Psoas muscle (tissue), 8 donors: ENCODE data around the gene MAML3. TPM values are rescaled to one million over a fixed set of nuclear protein-coding genes. Genes with fewer than 3 reads are reported as not detected.

Source experiments
- ATAC-seq, 4 donors: fragments of 200-7000 bp; cut with Tn5 transposase; one replicate each; pipeline ENCODE4 v1.9.1; 2020; ENCODE audit warnings: moderate library complexity in 3 of 4, mild to moderate bottlenecking in 2 of 4
- DNase-seq, 2 donors: peaks; one replicate each; pipeline ENCODE4 v3.0.0-alpha.2; 2020
- H3K27ac ChIP-seq: fragments of 200-600 bp; one replicate; pipeline ENCODE4 v1.8.0; 2022
- H3K27me3 ChIP-seq, 3 donors: fragments of 200-600 bp in 1 of 3; one replicate each; pipeline versions ENCODE4 v1.6.1 to v1.8.0; 2013 to 2022; ENCODE audit warnings: low read length in 2 of 3, mild to moderate bottlenecking in 2 of 3, moderate library complexity in 1 of 3; ENCODE audit not compliant: insufficient read depth in 3 of 3
- H3K36me3 ChIP-seq, 2 donors: fragments of 200-600 bp in 1 of 2; one replicate each; pipeline versions ENCODE4 v1.6.1 to v1.8.0; 2013 to 2022; ENCODE audit warnings: low read depth in 1 of 2, mild to moderate bottlenecking in 1 of 2, moderate library complexity in 1 of 2; ENCODE audit not compliant: insufficient read depth in 1 of 2
- H3K4me1 ChIP-seq: fragments of 200-600 bp; one replicate; pipeline ENCODE4 v1.8.0; 2022
- H3K4me3 ChIP-seq: fragments of 200-600 bp; one replicate; pipeline ENCODE4 v1.8.0; 2022; ENCODE audit warnings: mild to moderate bottlenecking
- H3K9me3 ChIP-seq: fragments of 200-600 bp; one replicate; pipeline ENCODE4 v1.8.0; 2022
- CTCF ChIP-seq: fragments of 200-600 bp; IDR thresholded peaks from one replicate; pipeline ENCODE4 v1.8.0; 2022; ENCODE audit warnings: antibody characterized with exemption
- WGBS, 3 donors: extraction: QIAGEN DNeasy Blood & Tissue Kit; methylation state at CpG; one replicate each; pipeline versions ENCODE4 v1.1.6 to v1.1.7; 2013; 5-methylcytosine and 5-hydroxymethylcytosine counted together
- intact Hi-C, 2 donors: fragments of 100-400 bp; cut with DNase I; formaldehyde crosslinking; loops; one replicate each; pipeline versions ENCODE4 v1.11.0 to v1.14.2; 2022
- polyA plus RNA-seq, 3 donors: library from polyadenylated mRNA; stranded (reverse); fragments of 200-250 nt; gene quantifications; one replicate each; pipeline ENCODE4 v1.2.3, GENCODE V29; 2013
- total RNA-seq, 4 donors: library from RNA; stranded (reverse); fragmentation: NEBNext Ultra II Directional in 2 of 4; extraction: Animal tissue kit (Norgen Biotek cat#: 25700) in 2 of 4; gene quantifications; one replicate each; pipeline versions ENCODE4 v1.2.1 to v1.2.4, GENCODE V29; 2021 to 2023
- donor health status: healthy with polysubstance abuse.
- donor health status: DM: no; HTN: no; CAD: no; lungs with moderate emphysema.
- donor health status: Bipolar disorder and iron deficiency.
- donor health status: healthy.
- donor health status: DM: yes; HTN: yes; CAD: no.
- donor health status: DM: no; HTN: no; CAD: no.
- donor health status: DM: no; HTN: no; CAD: no.
- donor health status: DM: yes; HTN: yes; CAD: no.

Gene MAML3
- total and polyA plus RNA-seq, 7 donors: 0.43 to 2.7 (median 0.74) TPM

- ATAC-seq: no peak
- no peak for TF ChIP-seq CTCF
- Histone ChIP-seq H3K4me1 (peaks cover 4% of the 10 kb centered on the region), H3K27ac (no peak overlapping the region), H3K4me3 (no peak overlapping the region), H3K9me3 (no peaks in the 10 kb centered on the region), H3K36me3 (no peaks in the 10 kb centered on the region), H3K27me3 (no peaks in the 10 kb centered on the region)
- 69 to 80% (median 76%) methylated on average over 2 of the region's 2 CpGs for WGBS, 3 donors
- intact Hi-C loops: no loop called here
- no peak for DNase-seq
These were observed 175.3 kb downstream of the MAML3 start for GRCh38 chr4:139978692-139979091.

- no peak for TF ChIP-seq CTCF
- Histone ChIP-seq H3K36me3 (no peaks in the 10 kb centered on the region), H3K4me1 (peaks cover 4% of the 10 kb centered on the region), H3K4me3 (no peak overlapping the region), H3K27ac (no peak overlapping the region), H3K9me3 (no peaks in the 10 kb centered on the region), H3K27me3 (no peaks in the 10 kb centered on the region)
- DNase-seq (no peak), ATAC-seq (no peak)
- intact Hi-C loops: no loop called here
- WGBS, 3 donors: 85 to 92% (median 88%) methylated on average over 3 of the region's 3 CpGs
These were observed 176.0 kb downstream of the MAML3 start for GRCh38 chr4:139977838-139978609.

- 34 to 43% (median 38%) methylated on average over 1 of the region's 1 CpG for whole genome bisulfite sequencing, 3 donors
- intact Hi-C loops: no loop called here
- no peak overlapping the region for H3K4me3 ChIP-seq
- H3K4me1 ChIP-seq: peaks cover 4% of the 10 kb centered on the region
- H3K27me3 ChIP-seq: no peaks in the 10 kb centered on the region
- DNase-seq (no peak), ATAC-seq (peak in 1 of 4 donors; percentile 55)
- no peaks in the 10 kb centered on the region for H3K9me3 ChIP-seq
- TF ChIP-seq CTCF: no peak
- no peaks in the 10 kb centered on the region for H3K36me3 ChIP-seq
- peak overlapping the region; percentile 31 for H3K27ac ChIP-seq
These were observed 178.1 kb downstream of the MAML3 start for GRCh38 chr4:139975830-139976272.

GRCh38 chr4:139973616-139974015 lies 180.4 kb downstream of the MAML3 start:
- intact Hi-C loops: no loop called here
- H3K36me3 ChIP-seq: no peaks in the 10 kb centered on the region
- H3K9me3 ChIP-seq: no peaks in the 10 kb centered on the region
- peaks cover 4% of the 10 kb centered on the region for H3K4me1 ChIP-seq
- H3K4me3 ChIP-seq: no peak overlapping the region
- ATAC-seq (no peak), DNase-seq (no peak)
- H3K27me3 ChIP-seq: no peaks in the 10 kb centered on the region
- TF ChIP-seq CTCF: no peak
- no peak overlapping the region for H3K27ac ChIP-seq

- Histone ChIP-seq H3K27me3 (no peaks in the 10 kb centered on the region), H3K4me1 (peaks cover 4% of the 10 kb centered on the region), H3K9me3 (no peaks in the 10 kb centered on the region), H3K27ac (no peak overlapping the region), H3K36me3 (no peaks in the 10 kb centered on the region), H3K4me3 (no peak overlapping the region)
- 44 to 59% (median 55%) methylated on average over 3 of the region's 3 CpGs for WGBS, 3 donors
- intact Hi-C loops: no loop called here
- ATAC-seq (peak in 1 of 4 donors; percentile 32), DNase-seq (no peak)
- TF ChIP-seq CTCF: no peak
These were observed 181.0 kb downstream of the MAML3 start for GRCh38 chr4:139973015-139973414.
